HepG2 (cell line): ENCODE results near the gene C1QTNF1. TPM values are rescaled to one million over a fixed set of nuclear protein-coding genes. Genes with fewer than 3 reads are reported as not detected.
A peak's percentile ranks its signal among the peaks of the same experiment; 100 is the strongest.

Experiments used
- ATAC-seq: fragments of 200-7000 bp; cut with Tn5 transposase; 3 replicates; pipeline ENCODE4 v1.9.1; 2020; ENCODE audit warnings: mild to moderate bottlenecking, moderate library complexity
- BruUV-seq: library from RNA; stranded (reverse); fragments of 400-500 nt; replicated peaks from 2 replicates; lab custom pipeline; 2021; lab: Mats Ljungman, UMichigan
- CTCF ChIA-PET: fragments of 300-600 bp; formaldehyde crosslinking; extraction: SDS; loops from one replicate; lab custom pipeline; 2021; ENCODE audit warnings: low total read pairs, inconsistent platforms, low intra/inter-chr PET ratio; lab: Yijun Ruan, JAX
- POLR2A ChIA-PET: fragments of 350-600 bp; sonication (Branson Sonifier 250); formaldehyde crosslinking; loops from one replicate; lab custom pipeline; 2020; ENCODE audit warnings: antibody characterized with exemption, inconsistent platforms; lab: Yijun Ruan, JAX
- DNase-seq: peaks from one replicate; pipeline ENCODE4 v3.0.0-alpha.2; 2015; ENCODE audit warnings: low spot score
- FAIRE-seq: peaks from 3 replicates; lab custom pipeline; 2011; peaks lifted over from hg19 to GRCh38; lab: Jason Lieb, UNC
- H2AFZ ChIP-seq: one replicate; pipeline ENCODE4 v1.6.1; 2011; ENCODE audit warnings: low read length, inconsistent platforms
- H3K27ac ChIP-seq: fragments of 300-600 bp; 3 replicates; pipeline ENCODE4 v1.8.0; 2011; ENCODE audit warnings: mixed run types, mild to moderate bottlenecking, mixed read lengths, low read length, inconsistent platforms; ENCODE audit not compliant: insufficient read depth; ENCODE audit errors: extremely low read length
- H3K27me3 ChIP-seq, 2 experiments: fragments of 200-600 bp in 1 of 2; 2 replicates in 1 of 2; 3 replicates in 1 of 2; pipeline versions ENCODE4 v1.6.0 to v1.8.0; 2011; ENCODE audit warnings: low read length in 2 of 2, mild to moderate bottlenecking in 2 of 2, moderate library complexity in 2 of 2, inconsistent platforms in 1 of 2; ENCODE audit not compliant: insufficient read depth in 2 of 2, control insufficient read depth in 1 of 2
- H3K36me3 ChIP-seq, 2 experiments: fragments of 200-600 bp in 1 of 2; replicated peaks in 1 of 2; 2 replicates in 1 of 2; 3 replicates in 1 of 2; pipeline versions ENCODE4 v1.5.1 to v1.8.0; 2011; ENCODE audit warnings: low read length in 2 of 2, inconsistent platforms in 1 of 2; ENCODE audit not compliant: insufficient read depth in 2 of 2, control insufficient read depth in 1 of 2
- H3K4me1 ChIP-seq: 2 replicates; pipeline ENCODE4 v1.5.1; 2012; ENCODE audit warnings: low read length, inconsistent platforms; ENCODE audit not compliant: insufficient read depth
- H3K4me2 ChIP-seq: 2 replicates; pipeline ENCODE4 v1.6.0; 2011; ENCODE audit warnings: low read depth, low read length, inconsistent platforms
- H3K4me3 ChIP-seq, 3 experiments: fragments of 200-600 bp in 1 of 3; sonication (generic), shearing (Covaris generic) in 1 of 3; replicated peaks in 1 of 3; 2 replicates each; pipeline ENCODE4 v1.5.1; 2011 to 2016; ENCODE audit warnings: low read length in 3 of 3, inconsistent platforms in 2 of 3, low read depth in 2 of 3, mild to moderate bottlenecking in 2 of 3, control low read depth in 1 of 3, mixed read lengths in 1 of 3; ENCODE audit not compliant: insufficient read depth in 1 of 3
- H3K79me2 ChIP-seq: one replicate; pipeline ENCODE4 v1.6.1; 2011; ENCODE audit warnings: low read length, inconsistent platforms; ENCODE audit not compliant: insufficient read depth
- H3K9ac ChIP-seq: 2 replicates; pipeline ENCODE4 v1.6.0; 2011; ENCODE audit warnings: mild to moderate bottlenecking, low read depth, low read length, inconsistent platforms; ENCODE audit not compliant: insufficient read depth
- H3K9me3 ChIP-seq: 2 replicates; pipeline ENCODE4 v1.5.1; 2012; ENCODE audit warnings: mild to moderate bottlenecking, low read length
- H4K20me1 ChIP-seq: 2 replicates; pipeline ENCODE4 v1.6.0; 2011; ENCODE audit warnings: inconsistent platforms, mild to moderate bottlenecking, low read length, moderate library complexity; ENCODE audit not compliant: insufficient read depth
- AGO1 ChIP-seq: fragments of 200-400 bp; formaldehyde crosslinking; IDR thresholded peaks from 2 replicates; pipeline ENCODE4 v1.6.1; 2017; ENCODE audit warnings: mild to moderate bottlenecking, low read depth, low read length, moderate library complexity; ENCODE audit not compliant: poor library complexity, severe bottlenecking
- ASH2L ChIP-seq: fragments of 300-600, 200-600 bp; sonication (generic); IDR thresholded peaks from 2 replicates; pipeline ENCODE4 v1.7.0; 2017; ENCODE audit warnings: low read depth, mild to moderate bottlenecking, moderate library complexity, mixed read lengths, low read length; ENCODE audit not compliant: insufficient read length
- E2F1 ChIP-seq: sonication (generic); formaldehyde crosslinking; IDR thresholded peaks from 2 replicates; pipeline ENCODE4 v1.5.0; 2020; ENCODE audit warnings: missing genetic modification reagents
- EED ChIP-seq: sonication (generic); formaldehyde crosslinking; IDR thresholded peaks from 2 replicates; pipeline ENCODE4 v1.5.0; 2020; ENCODE audit warnings: mild to moderate bottlenecking, missing genetic modification reagents
- GATAD2A ChIP-seq: IDR thresholded peaks from 2 replicates; pipeline ENCODE4 v1.6.1; 2016
- GMEB1 ChIP-seq: sonication (generic); formaldehyde crosslinking; IDR thresholded peaks from 2 replicates; pipeline ENCODE4 v1.5.1; 2020; ENCODE audit warnings: missing genetic modification reagents, mild to moderate bottlenecking, borderline replicate concordance
- NFKBIZ ChIP-seq: IDR thresholded peaks from 2 replicates; pipeline ENCODE4 v1.6.1; 2018; ENCODE audit warnings: missing genetic modification reagents, missing compliant biosample characterization
- NFYB ChIP-seq: sonication (generic); formaldehyde crosslinking; IDR thresholded peaks from 2 replicates; pipeline ENCODE4 v1.4.0; 2020; ENCODE audit warnings: missing genetic modification reagents
- PHF20 ChIP-seq: sonication (generic); formaldehyde crosslinking; IDR thresholded peaks from 2 replicates; pipeline ENCODE4 v1.5.0; 2020; ENCODE audit warnings: mild to moderate bottlenecking, missing genetic modification reagents
- PHF21A ChIP-seq: sonication (generic); formaldehyde crosslinking; IDR thresholded peaks from 2 replicates; pipeline ENCODE4 v1.5.0; 2020; ENCODE audit warnings: mild to moderate bottlenecking, missing genetic modification reagents
- RBFOX2 ChIP-seq: fragments of 200-400 bp; formaldehyde crosslinking; IDR thresholded peaks from 2 replicates; pipeline ENCODE4 v1.6.1; 2017; ENCODE audit warnings: low read depth, mild to moderate bottlenecking, low read length
- RFX5 ChIP-seq: IDR thresholded peaks from 2 replicates; pipeline ENCODE4 v1.6.1; 2011; ENCODE audit warnings: low read depth, low read length, improper control_type of control experiment
- SALL1 ChIP-seq: sonication (generic); formaldehyde crosslinking; IDR thresholded peaks from 2 replicates; pipeline ENCODE4 v1.8.0; 2022; ENCODE audit warnings: mild to moderate bottlenecking, missing genetic modification reagents
- SATB2 ChIP-seq: sonication (generic); formaldehyde crosslinking; IDR thresholded peaks from 2 replicates; pipeline ENCODE4 v1.5.0; 2020; ENCODE audit warnings: missing genetic modification reagents
- STAT5B ChIP-seq: sonication (generic); formaldehyde crosslinking; IDR thresholded peaks from 2 replicates; pipeline ENCODE4 v1.4.0; 2020; ENCODE audit warnings: missing genetic modification reagents
- YY1 ChIP-seq: IDR thresholded peaks from 2 replicates; pipeline ENCODE4 v1.6.1; 2011; ENCODE audit warnings: low read length, low read depth, moderate library complexity, mild to moderate bottlenecking; ENCODE audit not compliant: insufficient read depth, insufficient replicate concordance
- ZBTB38 ChIP-seq: sonication (generic); formaldehyde crosslinking; IDR thresholded peaks from 2 replicates; pipeline ENCODE4 v1.5.1; 2020; ENCODE audit warnings: mild to moderate bottlenecking, missing genetic modification reagents
- ZMYM4 ChIP-seq: sonication (generic); formaldehyde crosslinking; IDR thresholded peaks from 2 replicates; pipeline ENCODE4 v1.8.1; 2023; ENCODE audit warnings: mild to moderate bottlenecking, missing genetic modification reagents
- ZNF207 ChIP-seq: fragments of 450-650 bp; IDR thresholded peaks from 2 replicates; pipeline ENCODE4 v1.6.1; 2016; ENCODE audit warnings: antibody characterized with exemption, borderline replicate concordance
- ZNF343 ChIP-seq: sonication (generic); formaldehyde crosslinking; IDR thresholded peaks from 2 replicates; pipeline ENCODE4 v1.4.0; 2020; ENCODE audit warnings: mild to moderate bottlenecking, missing genetic modification reagents
- ZNF367 ChIP-seq: sonication (generic); formaldehyde crosslinking; IDR thresholded peaks from 2 replicates; pipeline ENCODE4 v1.4.0; 2020; ENCODE audit warnings: missing genetic modification reagents, borderline replicate concordance
- ZNF782 ChIP-seq: sonication (generic); formaldehyde crosslinking; IDR thresholded peaks from 2 replicates; pipeline ENCODE4 v1.4.0; 2020; ENCODE audit warnings: missing genetic modification reagents, mild to moderate bottlenecking, borderline replicate concordance
- ZSCAN25 ChIP-seq: sonication (generic); formaldehyde crosslinking; IDR thresholded peaks from 2 replicates; pipeline ENCODE4 v1.8.0; 2022; ENCODE audit warnings: mild to moderate bottlenecking, missing genetic modification reagents
- WGBS: methylation state at CpG from one replicate; pipeline ENCODE4 v1.1.6; 2017; ENCODE audit warnings: low lambda C conversion rate; 5-methylcytosine and 5-hydroxymethylcytosine counted together
- in situ Hi-C: cut with HindIII; loops from 2 replicates; pipeline ENCODE4 v1.10.0; 2017; ENCODE audit warnings: low pct_unique_long_range_greater_than_20kb; ENCODE audit not compliant: extremely low pct_ligation_motif_present
- intact Hi-C: fragments of 100-400 bp; cut with micrococcal nuclease; formaldehyde crosslinking; loops from one replicate; pipeline ENCODE4 v1.10.0; 2022; ENCODE audit not compliant: unreplicated experiment
- polyA plus RNA-seq, 8 experiments: library from polyadenylated mRNA; depleted of rRNA in 3 of 8; stranded (reverse) in 7 of 8; unstranded in 1 of 8; fragments of >200 nt; fragmentation: Illumina TruSeq in 4 of 8; extraction: Trizol in 4 of 8; gene quantifications; 2 replicates each; pipeline versions ENCODE4 v1.2.1 to v1.2.3, GENCODE V29; 2011 to 2016; ENCODE audit warnings: low read depth in 4 of 8, missing spikeins in 1 of 8, mixed read lengths in 1 of 8; ENCODE audit not compliant: insufficient read depth in 1 of 8
- total RNA-seq, 5 experiments: library from RNA; depleted of rRNA; stranded (reverse); fragments of >200 nt; fragmentation: Illumina TruSeq; extraction: Trizol; gene quantifications; 2 replicates each; pipeline ENCODE4 v1.2.3, GENCODE V29; 2016; ENCODE audit warnings: low read depth in 1 of 5

The C1QTNF1 gene
- total and polyA plus RNA-seq, 2 of the 13 experiments (the other 11 are each of a cell fraction or from before 2014, with no cell fraction given), result 0.18 to 0.86 TPM

GRCh38 chr17:79074649-79075445 is 50.9 kb downstream of the C1QTNF1 start, which contains the start of gene ENGASE:
Gene ENGASE (plus strand): TSS chr17:79074824. CDS start chr17:79074945, 121 bp downstream.
- H3K36me3 ChIP-seq, result peaks cover 5 to 20% of the 10 kb centered on the region in 2 experiments; a peak in 4 of 5 replicates
- in situ Hi-C loops, result no loop called here
- H3K79me2 ChIP-seq, result peaks cover 5% of the 10 kb centered on the region
- peak within 1 kb of the TSS; percentile 78 for H3K9ac ChIP-seq
- FAIRE-seq (peak; percentile 32), DNase-seq (peak; percentile 88), ATAC-seq (peak; percentile 96)
- no TSS peak for BruUV-seq
- H3K4me3 ChIP-seq, result peak within 1 kb of the TSS; percentile 78 to 87 (median 83)
- peaks cover 41% of the 10 kb centered on the region for H3K4me1 ChIP-seq
- peak within 1 kb of the TSS; percentile 94 for H3K4me2 ChIP-seq
- WGBS, result 1% methylated on average over 31 of the region's 106 CpGs
- ChIA-PET CTCF (no interaction called here), POLR2A (interaction anchor here (0.6 to 4.0 kb wide), 13 partner anchors 9 to 323 kb away, joined by 3 to 95 read pairs (median 4); partner anchors contain the start of gene LGALS3BP)
- H3K27ac ChIP-seq, result peak within 1 kb of the TSS; percentile 47
- H3K9me3 ChIP-seq, result no peaks in the 10 kb centered on the region
- H4K20me1 ChIP-seq, result no peaks in the 10 kb centered on the region
- H3K27me3 ChIP-seq, result peaks cover 0 to 17% of the 10 kb centered on the region in 2 experiments; a peak in 2 of 5 replicates
- H2AFZ ChIP-seq, result peak within 1 kb of the TSS; percentile 29
- intact Hi-C loops, result loop anchor here (5.0 kb wide), 1 partner anchor 58 kb away; no protein-coding TSS in a partner anchor
- TF ChIP-seq STAT5B (CRISPR knock-in tag) (no peak), ASH2L (peak; percentile 83), RFX5 (peak; percentile 46; the same call in 1 of the 2 replicates), NFYB (CRISPR knock-in tag) (peak; percentile 79), PHF21A (CRISPR knock-in tag) (peak; percentile 70), RBFOX2 (peak; percentile 91), ZSCAN25 (peak; percentile 50; the same call in 1 of the 2 replicates), SALL1 (CRISPR knock-in tag) (peak; percentile 64), ZBTB38 (CRISPR knock-in tag) (peak; percentile 37; the same call in 1 of the 2 replicates), PHF20 (CRISPR knock-in tag) (peak; percentile 66), E2F1 (CRISPR knock-in tag) (0 out of 2 replicates have a peak, but pooled peaks have one; percentile 8), GATAD2A (CRISPR knock-in tag) (no peak), ZNF343 (CRISPR knock-in tag) (no peak), ZNF782 (CRISPR knock-in tag) (peak; percentile 52; the same call in 1 of the 2 replicates), ZNF367 (CRISPR knock-in tag) (0 out of 2 replicates have a peak, but pooled peaks have one; percentile 7), NFKBIZ (CRISPR knock-in tag) (0 out of 2 replicates have a peak, but pooled peaks have one; percentile 4), ZNF207 (no peak), GMEB1 (CRISPR knock-in tag) (peak; percentile 74), SATB2 (CRISPR knock-in tag) (0 out of 2 replicates have a peak, but pooled peaks have one; percentile 1), AGO1 (peak; percentile 58), ZMYM4 (peak; percentile 43; the same call in 1 of the 2 replicates), YY1 (peak; percentile 91), EED (CRISPR knock-in tag) (peak; percentile 75; the same call in 1 of the 2 replicates)
